Kidney glomerular epithelial cell (primary cell): Measurements from ENCODE around the gene MFN2.
"Not testable (repeated sequence)": the region's sequence is repeated elsewhere in the genome, so short reads cannot be mapped to it uniquely, and the experiment has no call there.

ENCODE experiments used
- DNase-seq: peaks from one replicate; lab custom pipeline; 2025; lab: John Stamatoyannopoulos, UW

MFN2 gene

DNA sequence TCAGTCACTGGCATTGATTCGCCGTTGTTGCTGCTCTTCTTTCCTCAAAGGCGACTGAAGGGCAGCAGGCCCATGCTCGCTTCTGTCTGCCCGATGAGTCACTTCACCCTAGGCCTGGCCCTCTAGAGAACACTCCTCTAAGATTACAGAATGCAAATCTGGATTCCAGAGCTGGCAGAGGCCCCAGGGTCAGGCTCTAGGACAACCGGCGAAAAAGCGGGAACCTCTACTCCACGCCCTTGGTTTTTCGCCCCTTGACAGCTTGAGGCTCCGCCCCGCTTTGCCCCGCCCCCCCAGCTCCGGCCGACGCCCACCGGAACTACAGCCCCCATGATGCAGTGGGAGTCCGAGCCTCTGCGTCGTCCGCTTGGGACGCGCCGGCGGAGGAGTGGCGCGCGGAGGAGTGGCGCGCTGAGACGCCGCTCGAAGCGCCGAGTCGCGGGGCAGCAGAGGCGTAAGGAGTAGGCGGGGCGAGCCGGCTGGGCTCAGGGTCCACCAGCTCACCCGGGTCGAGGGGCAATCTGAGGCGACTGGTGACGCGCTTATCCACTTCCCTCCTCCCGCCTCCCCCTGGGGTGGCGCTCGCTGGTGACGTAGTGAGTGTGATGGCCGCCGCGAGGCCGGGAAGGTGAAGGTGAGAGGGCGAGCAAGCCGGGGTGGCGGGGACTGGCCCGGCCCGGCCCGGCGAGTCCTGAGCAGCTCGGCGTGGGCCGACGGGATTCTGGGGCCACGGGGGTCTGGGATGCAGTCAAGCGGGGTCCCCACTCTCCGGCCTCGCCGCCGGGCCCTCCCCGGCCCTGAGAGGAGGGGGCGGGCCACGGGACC, at the start of gene MFN2:
MFN2 (plus strand) TSS at position 594 of the 825 bp plus-strand sequence. CDS start 8,725 bp downstream, outside the sequence.
- peak; percentile 98 for DNase-seq

DNA sequence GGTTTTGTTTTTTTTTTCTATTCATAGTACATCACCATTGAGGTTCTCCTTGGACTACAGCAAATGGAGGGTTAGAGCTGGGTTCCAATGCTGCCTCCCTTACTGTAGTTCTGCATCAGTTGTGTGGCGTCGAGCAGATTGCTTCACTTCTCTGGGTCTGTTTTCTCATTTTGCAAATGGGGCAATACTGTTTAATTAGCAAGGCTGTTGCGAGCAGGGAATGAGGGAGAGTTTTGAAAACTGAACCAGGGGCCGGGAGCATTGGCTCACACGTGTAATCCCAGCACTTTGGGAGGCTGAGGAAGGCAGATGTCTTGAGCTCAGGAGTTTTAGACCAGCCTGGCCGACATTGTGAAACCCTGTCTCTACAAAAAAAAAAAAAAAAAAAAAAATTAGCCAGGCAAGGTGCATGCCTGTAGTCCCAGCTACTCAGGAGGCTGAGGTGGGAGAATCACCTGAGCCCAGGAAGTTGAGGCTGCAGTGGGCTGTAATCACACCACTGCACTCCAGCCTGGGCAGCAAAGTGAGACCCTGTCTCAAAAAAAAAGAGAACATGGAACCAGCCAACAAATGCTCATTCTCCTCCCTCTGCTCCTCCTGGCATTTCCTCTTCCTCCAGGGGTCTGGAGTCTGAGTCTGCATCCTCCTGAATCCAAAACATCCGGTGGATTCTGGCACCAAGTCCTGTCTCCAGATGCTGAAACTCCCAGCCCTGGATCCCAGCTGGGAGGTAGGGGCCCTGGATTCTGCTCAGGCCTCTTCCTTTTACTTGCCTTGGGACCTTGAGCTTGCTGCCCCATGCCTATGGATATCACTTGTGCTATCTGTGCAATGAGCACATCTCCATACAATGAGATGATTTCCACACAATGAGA, 49.4 kb upstream of the MFN2 start:
- DNase-seq, result no peak

DNA sequence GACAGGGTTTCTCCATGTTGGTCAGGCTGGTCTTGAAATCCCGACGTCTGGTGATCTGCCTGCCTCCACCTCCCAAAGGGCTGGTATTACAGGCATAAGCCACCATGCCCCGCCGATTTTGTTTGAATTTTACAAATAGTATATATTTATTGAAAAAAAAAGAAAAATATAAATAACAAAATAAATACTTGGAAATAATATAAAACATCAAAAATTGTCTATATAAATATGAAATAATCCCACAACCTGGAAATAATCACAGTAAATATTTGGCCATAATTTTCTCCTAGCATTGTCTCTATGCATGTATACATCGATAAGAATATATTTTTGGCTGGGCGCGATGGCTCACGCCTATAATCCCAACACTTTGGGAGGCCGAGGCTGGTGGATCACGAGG, 48.4 kb upstream of the MFN2 start:
- no peak for DNase-seq

DNA sequence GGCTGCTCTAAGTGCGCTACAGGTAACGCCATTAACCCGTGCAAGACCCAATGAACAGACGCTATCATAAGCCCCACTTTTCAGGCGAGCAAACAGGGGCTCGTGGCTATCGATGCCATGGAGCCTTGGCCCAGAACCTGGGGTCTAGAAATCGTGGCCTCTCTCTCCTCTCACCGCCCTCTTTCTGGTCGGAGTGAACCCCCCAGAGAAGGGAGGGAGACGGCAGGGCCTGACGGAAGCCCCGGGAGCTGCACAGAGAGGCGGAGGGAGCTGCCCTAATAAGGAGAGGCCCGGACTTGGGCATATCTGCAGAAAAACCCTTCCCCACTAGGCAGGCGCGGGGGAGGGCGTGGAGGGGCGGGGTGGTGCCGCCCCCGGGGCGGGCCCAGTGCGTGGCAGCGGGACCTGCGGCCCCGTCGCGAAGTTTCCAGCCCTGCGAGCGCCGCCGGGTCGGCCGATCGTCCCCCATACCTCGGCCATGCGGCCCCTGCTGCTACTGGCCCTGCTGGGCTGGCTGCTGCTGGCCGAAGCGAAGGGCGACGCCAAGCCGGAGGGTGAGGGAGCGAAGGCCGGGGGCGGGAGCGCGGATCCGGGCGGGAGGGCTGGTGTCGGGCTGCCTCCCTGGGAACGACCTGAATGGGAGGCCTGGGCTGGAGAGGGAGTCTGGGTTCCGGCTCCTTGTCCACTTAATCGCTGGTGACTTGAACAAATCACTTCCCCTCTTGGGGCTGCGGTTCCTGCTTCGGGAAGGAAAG, 45.8 kb upstream of the MFN2 start, which contains the start of gene PLOD1:
PLOD1 (plus strand) TSS at position 416 of the 755 bp plus-strand sequence; CDS start at position 479, 63 bp downstream.
- peak; percentile 72 for DNase-seq

DNA sequence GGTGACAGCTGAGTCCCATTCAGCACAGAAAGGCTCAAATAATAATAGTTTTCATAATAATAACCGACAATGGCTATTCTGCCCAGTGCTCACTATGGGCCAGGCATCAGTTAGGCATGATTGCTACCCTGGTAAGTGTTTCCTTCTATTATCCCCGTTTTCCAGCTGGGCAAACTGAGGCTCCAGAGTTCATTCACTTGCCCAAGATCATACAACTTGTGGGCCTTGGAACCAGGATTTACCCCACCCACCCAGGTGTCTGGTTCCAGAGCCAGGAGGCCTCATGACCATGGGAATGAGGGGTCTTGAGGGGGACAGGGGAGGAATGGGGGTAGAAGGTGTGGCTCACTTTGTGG, 45.2 kb upstream of the MFN2 start:
- DNase-seq, result no peak

DNA sequence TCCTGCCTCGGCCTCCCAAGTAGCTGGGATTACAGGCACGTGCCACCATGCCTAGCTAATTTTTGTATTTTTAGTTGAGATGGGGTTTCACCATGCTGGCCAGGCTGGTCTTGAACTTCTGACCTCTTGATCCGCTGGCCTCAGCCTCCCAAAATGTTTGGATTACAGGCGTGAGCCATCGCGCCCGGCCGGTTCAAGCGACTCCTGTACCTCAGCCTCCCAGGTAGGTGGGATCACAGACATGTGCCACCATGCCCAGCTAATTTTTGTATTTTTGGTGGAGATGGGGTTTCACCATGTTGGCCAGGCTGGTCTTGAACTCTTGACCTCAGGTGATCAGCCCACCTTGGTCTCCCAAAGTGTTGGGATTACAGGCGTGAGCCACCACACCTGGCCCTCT, 44.5 kb upstream of the MFN2 start:
- DNase-seq, result not testable (repeated sequence)

DNA sequence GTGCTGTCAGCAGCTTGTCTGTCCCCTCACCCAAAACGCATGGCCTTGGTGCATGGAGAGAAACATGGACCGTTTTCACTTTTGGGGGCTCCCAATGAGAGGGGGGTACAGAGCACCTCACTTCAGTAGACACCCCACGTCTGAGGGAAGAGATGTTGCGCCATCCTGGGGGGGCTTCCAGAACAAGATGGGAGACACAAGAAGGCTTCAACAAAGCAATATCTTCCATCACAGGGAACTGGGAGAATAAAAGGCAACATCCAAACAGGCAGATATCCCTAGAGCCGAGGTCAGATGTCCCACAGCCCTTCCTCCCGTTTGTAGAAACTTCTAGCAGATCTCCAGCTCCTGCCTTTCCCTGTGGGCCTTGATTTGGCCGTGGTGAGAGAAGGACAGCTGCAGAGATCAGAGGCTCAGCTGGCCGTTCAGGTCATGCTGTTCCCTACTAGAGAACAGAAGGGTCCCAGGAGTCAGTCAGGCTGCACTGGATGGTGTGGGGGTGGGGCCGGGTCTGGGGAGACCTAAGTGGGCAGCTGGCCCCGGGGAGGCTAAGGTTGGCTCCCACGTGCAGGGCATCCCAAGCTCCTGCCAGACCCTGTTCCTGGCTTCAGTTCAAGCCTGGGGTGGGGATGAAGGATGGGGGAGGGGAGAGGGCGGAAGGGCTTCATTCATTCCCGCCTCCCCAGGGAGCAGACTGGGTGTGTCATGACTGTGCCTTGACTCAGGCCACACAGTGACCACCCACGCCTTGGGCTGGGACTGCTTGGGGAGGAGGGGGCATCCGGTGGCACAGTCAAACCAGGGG, 41.3 kb upstream of the MFN2 start:
- no peak for DNase-seq

DNA sequence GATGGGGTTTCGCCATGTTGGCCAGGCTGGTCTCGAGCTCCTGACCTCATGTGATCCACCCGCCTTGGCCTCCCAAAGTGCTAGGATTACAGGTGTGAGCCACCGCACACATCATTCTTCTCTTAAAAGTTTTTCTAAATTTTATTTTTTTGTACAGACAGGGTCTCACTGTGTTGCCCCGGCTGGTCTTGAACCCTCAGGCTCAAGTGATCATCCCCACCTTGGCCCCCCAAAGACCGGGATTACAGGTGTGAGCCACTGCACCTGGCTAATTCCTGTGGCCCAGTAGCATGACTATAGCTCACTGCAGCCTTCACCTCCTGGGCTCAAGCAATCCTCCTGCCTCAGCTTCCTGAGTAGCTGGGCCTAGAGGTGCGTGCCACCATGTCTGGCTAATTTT, 40.5 kb upstream of the MFN2 start:
- not testable (repeated sequence) for DNase-seq

DNA sequence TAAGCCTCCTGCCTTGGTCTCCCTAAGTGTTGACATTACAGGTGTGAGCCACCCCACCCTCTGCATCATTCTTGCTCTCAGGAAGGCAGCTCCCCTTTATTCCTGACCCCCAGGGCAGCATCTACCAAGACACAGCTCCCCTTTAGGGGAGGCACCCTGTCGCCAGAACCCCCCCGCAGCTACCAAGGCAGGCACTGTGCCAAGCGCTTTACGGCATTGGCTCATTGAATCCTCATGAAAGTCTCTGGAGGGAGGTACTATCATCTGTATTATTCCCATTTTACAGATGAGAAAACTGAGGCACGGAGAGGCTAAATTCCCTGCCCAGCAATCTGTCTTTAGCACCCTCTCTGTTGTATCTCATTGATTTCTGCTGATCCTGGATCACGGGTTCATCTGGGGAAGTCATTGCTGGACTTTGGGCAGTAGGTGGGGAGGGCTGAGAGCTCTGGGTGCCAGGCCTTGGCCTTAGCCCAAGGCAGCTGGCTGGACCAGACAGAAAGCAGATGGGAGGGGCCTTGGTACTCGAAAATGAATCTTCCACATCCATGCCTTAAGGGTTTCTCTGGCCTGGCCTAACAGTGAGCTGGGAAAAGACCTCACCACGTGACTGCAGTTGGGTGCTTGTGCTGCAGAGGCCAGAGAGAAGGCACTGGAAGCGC, 39.9 kb upstream of the MFN2 start:
- DNase-seq, result no peak

DNA sequence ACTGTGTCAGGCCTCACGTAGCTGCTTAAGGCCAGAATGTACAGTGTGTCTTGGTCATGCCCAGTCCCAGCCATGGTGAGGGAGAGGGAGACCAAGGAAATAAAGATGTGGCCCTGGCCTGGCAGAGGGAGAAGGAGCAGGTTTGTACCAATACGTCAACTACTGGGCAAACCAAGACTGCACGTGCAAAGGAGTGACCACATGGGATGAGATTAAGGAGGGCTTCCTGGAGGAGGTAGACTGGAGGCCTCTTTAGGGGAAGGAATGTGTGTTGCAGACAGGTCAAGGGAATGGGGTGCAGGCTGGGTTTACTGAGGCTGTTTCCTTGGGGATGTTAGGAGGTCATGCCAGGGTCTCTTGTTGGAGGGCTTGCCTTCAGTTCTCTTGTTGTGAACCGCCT, 38.0 kb upstream of the MFN2 start:
- DNase-seq, result no peak

DNA sequence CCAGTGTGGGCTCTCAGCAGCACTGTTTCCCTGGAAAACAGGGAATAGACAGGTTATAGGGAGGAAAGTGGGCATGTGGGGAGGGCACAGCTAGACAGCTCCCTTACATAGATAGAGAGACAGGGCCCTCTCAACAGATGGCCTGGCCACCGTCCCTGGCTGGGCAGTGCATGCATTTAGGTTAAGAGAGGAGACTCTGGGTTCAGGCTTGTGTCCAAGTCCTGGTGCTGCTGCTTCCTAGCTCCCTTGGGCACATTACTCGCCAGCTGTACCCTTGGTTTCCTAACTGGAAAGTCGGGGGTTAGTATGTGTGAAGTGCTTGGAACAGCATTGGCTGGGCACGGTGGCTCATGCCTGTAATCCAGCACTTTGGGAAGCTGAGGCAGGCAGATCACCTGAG, 36.6 kb upstream of the MFN2 start:
- no peak for DNase-seq

DNA sequence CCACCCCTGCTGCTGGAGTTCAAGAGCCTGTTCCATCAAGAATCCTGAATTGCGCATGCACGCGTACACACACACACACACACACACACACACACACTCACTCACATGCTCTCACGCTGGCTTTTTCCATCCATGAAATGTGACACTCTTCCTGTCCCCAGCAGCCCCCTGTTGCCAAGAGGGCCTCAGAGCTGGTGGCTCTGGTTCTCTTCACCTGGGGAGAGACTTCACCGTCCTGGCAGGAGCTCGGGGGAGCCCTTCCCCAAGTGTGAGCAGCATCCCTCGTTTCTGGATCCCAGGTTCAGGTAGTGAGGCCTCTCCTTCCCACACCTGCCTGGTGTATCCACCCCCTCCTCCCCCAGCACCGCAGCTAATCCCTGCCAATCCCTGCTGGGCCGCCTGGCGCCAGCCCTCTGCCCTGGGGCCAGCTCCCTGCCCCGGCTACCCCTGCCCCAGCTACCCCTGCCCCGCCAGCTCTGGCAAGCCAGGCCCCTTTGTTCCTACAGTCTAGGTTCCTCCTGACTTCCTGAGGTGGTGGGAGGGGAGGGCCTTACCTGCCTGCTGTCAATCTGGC, 35.8 kb upstream of the MFN2 start:
- no peak for DNase-seq

DNA sequence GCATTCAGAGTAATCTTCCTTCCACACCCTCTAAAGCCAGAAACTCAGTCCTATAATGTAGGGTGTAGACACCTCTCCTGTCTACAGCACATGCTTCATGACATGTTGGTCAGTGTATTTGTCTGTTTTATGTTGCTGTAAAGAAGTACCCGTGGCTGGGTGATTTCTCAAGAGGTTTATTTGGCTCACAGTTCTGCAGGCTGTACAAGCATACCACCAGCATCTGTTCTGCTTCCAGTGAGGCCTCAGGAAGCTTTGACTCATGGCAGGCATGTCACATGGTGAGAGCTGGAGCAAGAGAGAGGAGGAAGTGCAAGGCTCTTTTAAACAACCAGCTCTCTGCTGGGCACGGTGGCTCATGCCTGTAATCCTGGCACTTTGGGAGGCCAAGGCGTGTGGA, 33.6 kb upstream of the MFN2 start:
- DNase-seq, result no peak

DNA sequence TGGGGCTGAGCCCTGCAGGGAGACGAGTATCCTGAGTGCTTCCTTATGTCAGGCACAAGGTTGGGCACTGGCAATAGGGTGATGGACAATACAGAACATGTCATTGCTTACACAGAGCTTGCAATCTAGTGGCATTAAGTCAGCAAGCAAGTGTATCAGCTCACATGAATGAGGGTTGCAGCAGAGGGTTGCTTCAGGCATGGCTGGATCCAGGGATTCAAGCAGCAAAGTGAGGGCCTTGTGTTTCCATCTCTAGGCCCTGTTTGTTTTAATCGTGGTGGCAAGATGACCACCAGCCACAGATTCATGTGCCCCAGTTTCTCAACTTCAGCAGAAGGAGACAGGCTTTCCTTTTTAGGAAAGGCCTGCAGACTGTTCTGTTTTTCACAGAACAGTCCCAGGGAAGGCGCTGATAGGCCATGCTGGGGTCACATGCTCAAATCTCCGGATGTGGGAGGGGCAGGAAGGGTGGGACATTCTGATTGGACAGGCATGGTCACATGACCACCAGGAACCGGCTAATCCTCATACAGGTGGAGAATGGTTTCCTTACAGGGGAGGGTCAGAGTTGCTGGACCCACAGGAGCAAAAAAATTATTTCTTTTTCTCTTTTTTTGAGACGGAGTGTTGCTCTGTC, 31.3 kb upstream of the MFN2 start:
- no peak for DNase-seq

DNA sequence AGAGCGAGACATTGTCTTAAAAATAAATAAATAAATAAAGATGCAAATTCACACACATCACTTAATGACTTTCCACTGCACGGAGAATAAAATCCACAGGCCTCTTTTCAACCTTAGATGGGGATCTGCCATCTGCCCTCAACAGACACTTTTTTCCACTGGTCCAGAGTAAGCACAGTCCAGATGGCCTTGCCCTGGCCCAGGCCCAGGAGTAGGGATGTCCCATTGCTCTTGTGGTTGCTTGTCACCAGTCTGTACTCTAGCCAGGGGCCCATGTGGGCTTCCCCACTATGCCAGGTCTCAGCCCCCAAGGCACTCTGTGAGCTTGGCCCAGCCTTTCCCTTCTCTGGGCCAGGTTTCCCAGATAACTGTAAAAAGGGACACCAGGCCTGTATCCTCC, 28.3 kb upstream of the MFN2 start:
- no peak for DNase-seq

DNA sequence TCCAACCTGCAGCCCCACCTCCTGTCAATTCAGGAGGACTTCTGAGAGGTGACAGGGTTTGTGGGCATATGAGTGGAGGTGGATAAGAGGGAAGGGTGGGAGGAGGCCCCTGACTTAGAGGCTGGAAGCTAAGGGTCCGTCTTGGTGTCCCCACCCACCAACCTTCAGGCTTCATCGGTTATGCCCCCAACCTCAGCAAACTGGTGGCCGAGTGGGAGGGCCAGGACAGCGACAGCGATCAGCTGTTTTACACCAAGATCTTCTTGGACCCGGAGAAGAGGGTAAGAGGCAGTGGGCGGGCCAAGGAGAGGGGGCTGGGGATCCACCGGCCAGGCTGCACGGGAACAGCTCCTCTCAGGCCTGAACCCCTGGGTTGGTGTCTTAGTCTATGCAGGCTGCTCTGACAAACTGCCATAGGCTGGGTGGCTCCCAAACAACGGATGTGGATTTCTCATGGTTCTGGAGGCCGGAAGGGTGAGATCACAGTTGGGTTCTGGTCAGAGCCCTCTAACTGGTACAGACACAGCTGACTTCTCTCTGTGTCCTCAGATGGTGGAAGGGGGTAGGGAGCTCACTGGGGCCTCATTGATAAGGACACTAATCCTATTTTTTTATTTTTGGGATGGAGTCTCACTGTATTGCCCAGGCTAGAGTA, 27.7 kb upstream of the MFN2 start:
- no peak for DNase-seq

DNA sequence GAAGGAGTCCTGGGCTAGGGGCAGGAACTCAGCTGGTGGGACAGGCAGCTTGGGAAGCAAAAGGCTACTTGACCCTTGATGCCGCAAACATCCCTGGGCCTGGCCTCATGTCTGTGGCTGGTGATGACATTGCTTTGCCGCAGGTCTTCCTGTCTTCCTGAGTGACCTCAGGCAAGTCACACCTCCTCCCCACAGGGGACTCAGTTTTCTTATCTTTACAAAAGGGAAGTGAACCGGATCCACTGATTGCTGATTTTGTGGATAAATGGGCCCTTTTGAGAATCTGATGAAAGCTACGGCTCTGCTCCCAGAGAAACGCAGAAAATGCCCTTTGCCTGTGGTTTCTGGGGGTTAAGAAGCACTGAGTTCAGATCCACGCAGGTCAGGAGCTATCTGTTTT, 25.0 kb upstream of the MFN2 start:
- DNase-seq, result no peak

DNA sequence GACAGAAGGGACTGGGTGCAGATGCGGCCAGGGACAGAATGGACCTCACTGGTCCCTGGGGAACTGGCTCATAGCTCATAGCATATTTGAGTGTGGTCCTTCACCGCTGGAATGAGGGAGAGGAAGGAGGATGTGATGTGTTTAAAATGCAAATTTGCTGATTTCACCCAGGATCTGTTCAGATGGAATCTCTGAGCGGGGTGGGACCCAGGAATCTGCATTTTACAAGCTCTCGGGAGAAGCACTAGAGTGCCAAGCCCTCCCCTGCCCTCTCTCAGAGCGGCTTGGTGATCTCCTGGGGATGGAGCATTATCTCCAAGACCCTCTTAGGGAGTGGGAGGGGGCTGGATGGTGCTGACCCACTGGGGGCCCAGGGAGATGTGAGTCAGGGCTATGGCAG, 22.8 kb upstream of the MFN2 start:
- DNase-seq, result no peak

DNA sequence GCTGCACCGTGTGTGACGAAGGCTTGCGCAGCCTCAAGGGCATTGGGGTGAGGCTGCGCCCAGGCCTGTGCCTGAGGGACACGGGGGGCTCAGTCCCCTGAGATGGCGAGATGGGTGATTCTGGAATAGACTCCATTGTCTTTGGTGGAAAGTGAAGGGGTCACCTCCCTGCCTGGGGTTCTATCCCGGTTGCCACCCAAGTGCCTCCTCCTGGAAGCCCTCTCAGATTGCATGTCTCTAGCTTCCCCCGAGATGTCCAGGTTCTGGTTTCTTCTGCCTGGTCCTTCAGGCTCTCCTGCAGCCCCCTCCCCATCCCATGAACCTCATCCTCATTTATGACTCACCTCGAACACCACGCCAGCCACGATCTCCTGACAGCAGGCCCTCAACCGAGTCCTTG, 22.3 kb upstream of the MFN2 start:
- DNase-seq, result no peak

DNA sequence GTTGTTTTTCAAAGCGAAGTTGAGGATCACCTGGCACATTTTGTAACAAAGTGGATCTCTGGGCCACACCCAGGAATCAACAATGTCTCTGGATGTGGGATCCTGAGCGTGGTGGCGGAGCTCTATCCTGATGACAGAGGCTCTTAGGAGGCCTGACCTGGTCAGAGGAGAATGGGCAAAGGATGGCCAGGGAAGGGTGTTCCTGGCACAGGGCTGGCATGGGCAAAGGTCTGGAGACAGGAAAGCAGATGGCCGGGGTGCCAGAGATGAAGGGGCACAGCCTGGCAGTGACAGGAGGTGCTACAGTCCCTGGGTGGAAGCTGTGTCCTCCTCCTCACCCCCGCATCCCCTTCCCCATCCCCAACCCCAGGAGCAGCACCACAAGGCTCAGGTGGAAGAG, 20.0 kb upstream of the MFN2 start:
- no peak for DNase-seq
